Measurements from ENCODE around the gene MFSD6L.

DNA sequence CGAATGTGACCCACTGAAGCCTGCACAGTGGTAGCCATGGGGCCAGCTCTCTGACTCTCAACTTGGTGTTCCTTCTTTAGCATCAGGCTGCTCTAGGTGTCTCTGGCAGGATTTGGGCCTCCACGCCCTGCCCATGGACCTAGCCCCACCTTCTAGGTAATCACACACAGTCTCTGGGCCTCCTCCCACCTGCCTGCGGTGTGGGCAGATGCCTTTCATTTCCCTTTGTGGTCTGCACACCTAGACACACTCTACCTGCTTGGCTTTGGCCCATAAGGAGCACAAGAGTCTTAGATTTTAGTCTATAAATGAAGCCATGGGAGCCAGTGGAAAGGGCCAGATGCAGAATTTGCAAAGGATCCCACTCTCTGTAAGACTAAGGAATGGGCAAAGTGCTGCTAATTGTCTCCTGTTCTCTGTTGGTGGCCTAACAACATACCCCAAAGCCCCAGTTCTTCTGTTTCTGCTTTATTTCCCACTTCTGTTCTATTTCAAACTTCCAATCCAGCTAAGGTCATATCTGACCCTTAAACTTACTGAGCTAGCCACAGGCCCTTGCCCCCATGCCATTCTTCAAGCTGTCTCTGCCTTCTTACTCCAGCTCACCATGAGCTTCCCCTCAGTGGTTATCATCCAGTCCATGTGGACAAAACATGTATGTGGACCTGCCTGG lies 7.2 kb upstream of the MFSD6L start:
- TF ChIP-seq POLR2A (IDR thresholded peaks at IDR 0.05; ENCODE audit: extremely low read depth, insufficient read length) = no peak
- TF ChIP-seq, protein P1, sequence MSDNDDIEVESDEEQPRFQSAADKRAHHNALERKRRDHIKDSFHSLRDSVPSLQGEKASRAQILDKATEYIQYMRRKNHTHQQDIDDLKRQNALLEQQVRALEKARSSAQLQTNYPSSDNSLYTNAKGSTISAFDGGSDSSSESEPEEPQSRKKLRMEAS (IDR thresholded peaks at IDR 0.05; ENCODE audit: low read depth, low read length) = no peak
- TF ChIP-seq, protein P2, sequence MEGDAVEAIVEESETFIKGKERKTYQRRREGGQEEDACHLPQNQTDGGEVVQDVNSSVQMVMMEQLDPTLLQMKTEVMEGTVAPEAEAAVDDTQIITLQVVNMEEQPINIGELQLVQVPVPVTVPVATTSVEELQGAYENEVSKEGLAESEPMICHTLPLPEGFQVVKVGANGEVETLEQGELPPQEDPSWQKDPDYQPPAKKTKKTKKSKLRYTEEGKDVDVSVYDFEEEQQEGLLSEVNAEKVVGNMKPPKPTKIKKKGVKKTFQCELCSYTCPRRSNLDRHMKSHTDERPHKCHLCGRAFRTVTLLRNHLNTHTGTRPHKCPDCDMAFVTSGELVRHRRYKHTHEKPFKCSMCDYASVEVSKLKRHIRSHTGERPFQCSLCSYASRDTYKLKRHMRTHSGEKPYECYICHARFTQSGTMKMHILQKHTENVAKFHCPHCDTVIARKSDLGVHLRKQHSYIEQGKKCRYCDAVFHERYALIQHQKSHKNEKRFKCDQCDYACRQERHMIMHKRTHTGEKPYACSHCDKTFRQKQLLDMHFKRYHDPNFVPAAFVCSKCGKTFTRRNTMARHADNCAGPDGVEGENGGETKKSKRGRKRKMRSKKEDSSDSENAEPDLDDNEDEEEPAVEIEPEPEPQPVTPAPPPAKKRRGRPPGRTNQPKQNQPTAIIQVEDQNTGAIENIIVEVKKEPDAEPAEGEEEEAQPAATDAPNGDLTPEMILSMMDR (IDR thresholded peaks at IDR 0.05; ENCODE audit: low read depth, low read length) = no peak

Data from NB4 (cell line).